MCF 10A (cell line): Measurements from ENCODE around the gene WBP1L. TPM values are rescaled to one million over a fixed set of nuclear protein-coding genes. Genes with fewer than 3 reads are reported as not detected.

ENCODE experiments used
- BruUV-seq: library from RNA; stranded (reverse); fragments of 400-500 nt; replicated peaks from 2 replicates; lab custom pipeline; 2021; lab: Mats Ljungman, UMichigan
- CTCF ChIA-PET: fragments of 300-600 bp; sonication (Branson Sonifier 250); formaldehyde crosslinking; extraction: SDS; loops from one replicate; lab custom pipeline; 2021; ENCODE audit warnings: antibody characterized with exemption, inconsistent platforms; lab: Yijun Ruan, JAX
- POLR2A ChIA-PET: fragments of 300-600, 350-650 bp; sonication (Branson Sonifier 250); formaldehyde crosslinking; extraction: SDS; loops from one replicate; lab custom pipeline; 2020; ENCODE audit warnings: antibody characterized with exemption, inconsistent platforms; lab: Yijun Ruan, JAX
- DNase-seq: peaks from one replicate; pipeline ENCODE4 v3.0.0-alpha.2; 2018; ENCODE audit not compliant: unreplicated experiment
- H3K27ac Mint-ChIP-seq: one replicate; pipeline ENCODE4 v1.8.0; 2022; ENCODE audit warnings: mild to moderate bottlenecking, low read depth, mixed read lengths; ENCODE audit not compliant: unreplicated experiment
- H3K27me3 Mint-ChIP-seq: one replicate; pipeline ENCODE4 v1.8.0; 2022; ENCODE audit warnings: mixed read lengths; ENCODE audit not compliant: insufficient read depth, unreplicated experiment
- H3K36me3 Mint-ChIP-seq: one replicate; pipeline ENCODE4 v1.8.0; 2022; ENCODE audit warnings: mild to moderate bottlenecking, moderate library complexity, mixed read lengths; ENCODE audit not compliant: insufficient read depth, unreplicated experiment
- H3K4me1 Mint-ChIP-seq: one replicate; pipeline ENCODE4 v1.8.0; 2022; ENCODE audit warnings: mixed read lengths; ENCODE audit not compliant: insufficient read depth, unreplicated experiment
- H3K4me3 Mint-ChIP-seq: one replicate; pipeline ENCODE4 v1.8.0; 2022; ENCODE audit warnings: mild to moderate bottlenecking, moderate library complexity, mixed read lengths; ENCODE audit not compliant: unreplicated experiment
- H3K9me3 Mint-ChIP-seq: one replicate; pipeline ENCODE4 v1.8.0; 2022; ENCODE audit warnings: mixed read lengths; ENCODE audit not compliant: unreplicated experiment
- intact Hi-C: fragments of 100-400 bp; cut with micrococcal nuclease; formaldehyde crosslinking; loops from 2 replicates; pipeline ENCODE4 v1.14.1; 2022
- total RNA-seq: library from RNA; stranded (reverse); gene quantifications from 2 replicates; pipeline ENCODE4 v1.2.3, GENCODE V29; 2022
- TF ChIP-seq, protein P1 (sequence below): fragments of 200-600 bp; IDR thresholded peaks from one replicate; pipeline ENCODE4 v1.8.0; 2022; ENCODE audit warnings: antibody characterized with exemption, mild to moderate bottlenecking; ENCODE audit not compliant: unreplicated experiment

WBP1L gene
- total RNA-seq, 1 experiment from 2014 or later = 19.8 TPM

DNA sequence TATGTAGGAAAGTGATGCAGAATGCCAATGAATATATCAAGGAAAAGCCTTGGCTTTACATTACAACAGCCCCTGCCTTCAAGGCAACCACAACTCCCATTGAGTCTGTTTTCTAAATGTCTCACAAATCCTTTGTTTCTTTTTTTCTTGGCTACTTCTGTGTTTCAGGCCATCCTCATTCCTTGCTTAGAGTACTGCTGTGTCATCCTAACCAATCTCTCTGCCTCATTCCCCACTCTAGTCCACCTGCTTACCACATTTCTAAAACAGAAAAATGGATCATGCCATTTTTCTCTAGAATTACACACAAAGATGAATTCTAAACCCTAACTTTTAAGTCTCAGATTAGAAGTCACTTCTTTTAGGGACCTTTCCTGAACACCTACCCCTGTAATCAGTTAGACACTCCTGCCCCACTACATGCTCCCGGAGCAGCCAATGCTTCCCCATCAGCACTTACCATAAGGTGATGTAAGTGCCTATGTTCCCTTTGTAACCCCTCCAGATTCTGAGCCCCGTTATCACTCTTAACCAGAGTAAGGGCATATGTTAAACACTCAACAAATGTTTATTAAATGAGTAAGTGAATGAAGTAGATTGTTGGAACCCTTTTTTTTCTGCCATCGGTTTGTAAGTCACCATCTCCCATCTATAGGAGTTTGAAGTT lies 113.1 kb downstream of the WBP1L start:
- TF ChIP-seq, protein P1, sequence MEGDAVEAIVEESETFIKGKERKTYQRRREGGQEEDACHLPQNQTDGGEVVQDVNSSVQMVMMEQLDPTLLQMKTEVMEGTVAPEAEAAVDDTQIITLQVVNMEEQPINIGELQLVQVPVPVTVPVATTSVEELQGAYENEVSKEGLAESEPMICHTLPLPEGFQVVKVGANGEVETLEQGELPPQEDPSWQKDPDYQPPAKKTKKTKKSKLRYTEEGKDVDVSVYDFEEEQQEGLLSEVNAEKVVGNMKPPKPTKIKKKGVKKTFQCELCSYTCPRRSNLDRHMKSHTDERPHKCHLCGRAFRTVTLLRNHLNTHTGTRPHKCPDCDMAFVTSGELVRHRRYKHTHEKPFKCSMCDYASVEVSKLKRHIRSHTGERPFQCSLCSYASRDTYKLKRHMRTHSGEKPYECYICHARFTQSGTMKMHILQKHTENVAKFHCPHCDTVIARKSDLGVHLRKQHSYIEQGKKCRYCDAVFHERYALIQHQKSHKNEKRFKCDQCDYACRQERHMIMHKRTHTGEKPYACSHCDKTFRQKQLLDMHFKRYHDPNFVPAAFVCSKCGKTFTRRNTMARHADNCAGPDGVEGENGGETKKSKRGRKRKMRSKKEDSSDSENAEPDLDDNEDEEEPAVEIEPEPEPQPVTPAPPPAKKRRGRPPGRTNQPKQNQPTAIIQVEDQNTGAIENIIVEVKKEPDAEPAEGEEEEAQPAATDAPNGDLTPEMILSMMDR = no peak
- H3K9me3 Mint-ChIP-seq = no peaks in the 10 kb centered on the region
- no peak for DNase-seq
- ChIA-PET POLR2A (interaction anchor here (0.7 to 1.2 kb wide), 3 partner anchors 18 to 422 kb away, joined by 3 to 5 read pairs (median 4); no protein-coding TSS in a partner anchor), CTCF (interaction anchor here (0.7 kb wide), 1 partner anchor 9 kb away, joined by 4 read pairs; no protein-coding TSS in a partner anchor)
- intact Hi-C loops = no loop called here
- no peaks in the 10 kb centered on the region for H3K27me3 Mint-ChIP-seq
- BruUV-seq = no TSS peak
- H3K36me3 Mint-ChIP-seq = peaks cover 16% of the 10 kb centered on the region
- peak overlapping the region; percentile 40 for H3K27ac Mint-ChIP-seq
- no peak overlapping the region for H3K4me3 Mint-ChIP-seq
- peaks cover 13% of the 10 kb centered on the region for H3K4me1 Mint-ChIP-seq

- peaks cover 7% of the 10 kb centered on the region for H3K4me1 Mint-ChIP-seq
- no peaks in the 10 kb centered on the region for H3K9me3 Mint-ChIP-seq
- DNase-seq = no peak
- POLR2A ChIA-PET = no interaction called here
- peaks cover 23% of the 10 kb centered on the region for H3K36me3 Mint-ChIP-seq
- TF ChIP-seq, protein P1 = no peak
- no peak overlapping the region for H3K4me3 Mint-ChIP-seq
- no peaks in the 10 kb centered on the region for H3K27me3 Mint-ChIP-seq
- H3K27ac Mint-ChIP-seq = no peak overlapping the region
- intact Hi-C loops = no loop called here
- BruUV-seq = no TSS peak
- CTCF ChIA-PET = interaction anchor here (0.6 kb wide), 1 partner anchor 135 kb away, joined by 3 read pairs; no protein-coding TSS in a partner anchor
These were observed 116.2 kb downstream of the WBP1L start for GRCh38 chr10:102859911-102860310.

DNA sequence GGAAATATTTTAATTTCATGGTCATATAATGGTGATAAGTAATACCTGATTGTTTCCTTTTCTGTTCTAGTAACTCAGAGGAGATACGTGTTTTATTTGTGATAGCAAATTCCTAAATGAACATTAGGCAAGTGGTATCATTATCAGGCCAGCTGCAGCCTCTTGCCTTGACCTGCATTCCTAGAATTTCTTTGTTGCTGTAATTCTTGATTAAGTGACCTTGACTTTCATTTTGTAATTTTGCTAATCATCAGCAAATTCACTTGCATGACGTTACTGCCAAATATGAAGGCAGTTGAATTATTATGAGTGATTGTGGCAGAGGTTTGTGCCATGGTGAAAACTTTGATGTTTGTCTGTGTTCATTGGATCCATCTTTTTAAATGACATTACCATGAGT lies 119.9 kb downstream of the WBP1L start:
- intact Hi-C loops = no loop called here
- POLR2A ChIA-PET = interaction anchor here (0.6 to 1.5 kb wide), 2 partner anchors 12 to 218 kb away, joined by 4 to 5 read pairs; no protein-coding TSS in a partner anchor
- H3K4me3 Mint-ChIP-seq = no peak overlapping the region
- TSS peak; percentile 37 for BruUV-seq
- no peak for DNase-seq
- H3K4me1 Mint-ChIP-seq = no peaks in the 10 kb centered on the region
- H3K9me3 Mint-ChIP-seq = no peaks in the 10 kb centered on the region
- no peak overlapping the region for H3K27ac Mint-ChIP-seq
- peaks cover 27% of the 10 kb centered on the region for H3K36me3 Mint-ChIP-seq
- no peaks in the 10 kb centered on the region for H3K27me3 Mint-ChIP-seq
- TF ChIP-seq, protein P1 = no peak
- CTCF ChIA-PET = interaction anchor here (1.7 kb wide), 1 partner anchor 38 kb away, joined by 3 read pairs; no protein-coding TSS in a partner anchor

DNA sequence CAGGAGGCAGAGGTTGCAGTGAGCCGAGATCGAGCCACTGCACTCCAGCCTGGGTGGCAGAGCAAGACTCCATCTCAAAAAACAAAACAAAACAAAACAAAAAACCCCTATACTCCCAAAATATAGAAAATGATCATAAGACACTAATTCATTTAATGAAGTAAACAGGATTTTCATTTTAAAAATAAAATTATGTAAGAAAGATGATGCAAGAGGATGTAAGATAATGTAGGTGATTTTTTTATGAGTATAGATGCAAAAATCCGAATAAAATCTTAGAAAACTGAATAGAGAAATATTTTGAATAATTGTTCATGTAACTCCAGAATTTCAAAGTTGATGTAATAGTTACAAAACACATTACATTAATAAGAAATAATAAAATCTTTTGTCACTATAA lies 121.9 kb downstream of the WBP1L start:
- POLR2A ChIA-PET = interaction anchor here (0.8 kb wide), 1 partner anchor 11 kb away, joined by 3 read pairs; no protein-coding TSS in a partner anchor
- CTCF ChIA-PET = interaction anchor here (2.5 kb wide), 1 partner anchor 35 kb away, joined by 14 read pairs; no protein-coding TSS in a partner anchor
- no peaks in the 10 kb centered on the region for H3K27me3 Mint-ChIP-seq
- BruUV-seq = no TSS peak
- H3K9me3 Mint-ChIP-seq = no peaks in the 10 kb centered on the region
- H3K36me3 Mint-ChIP-seq = peaks cover 24% of the 10 kb centered on the region
- H3K27ac Mint-ChIP-seq = no peak overlapping the region
- intact Hi-C loops = no loop called here
- no peak overlapping the region for H3K4me3 Mint-ChIP-seq
- no peak for DNase-seq
- no peaks in the 10 kb centered on the region for H3K4me1 Mint-ChIP-seq
- TF ChIP-seq, protein P1 = no peak

Other genes with a start within 250 kb of the WBP1L start
- 60.1 and 75.3 TPM in 2 replicates for gene ACTR1A, start 241.2 kb upstream of the WBP1L start, total RNA-seq
- 6.3 TPM in 2 replicates for gene SUFU, start 240.0 kb upstream of the WBP1L start, total RNA-seq
- 73.5 and 78.1 TPM in 2 replicates for gene TRIM8, start 99.5 kb upstream of the WBP1L start, total RNA-seq
- gene ARL3, start 29.6 kb upstream of the WBP1L start, total RNA-seq = 6.8 and 7.0 TPM in 2 replicates
- 7.2 and 12.9 TPM in 2 replicates for gene SFXN2, start 29.3 kb upstream of the WBP1L start, total RNA-seq
- not detected in 2 replicates for gene CYP17A1, start 93.5 kb downstream of the WBP1L start, total RNA-seq
- gene BORCS7, start 110.3 kb downstream of the WBP1L start, total RNA-seq = 13.1 and 18.0 TPM in 2 replicates
- 0.25 and 0.26 TPM in 2 replicates for gene AS3MT, start 125.5 kb downstream of the WBP1L start, total RNA-seq
- 5.6 and 7.4 TPM in 2 replicates for gene CNNM2, start 174.3 kb downstream of the WBP1L start, total RNA-seq